HAP-1 (cell line): Measurements from ENCODE around the gene AHDC1.

Experiments
- DNase-seq, 2 experiments: peaks; one replicate each; pipeline ENCODE4 v3.0.0-alpha.2; 2016 to 2020; ENCODE audit warnings: low spot score in 2 of 2
- H3K27me3 ChIP-seq: fragments of 250-450 bp; sonication (Bioruptor Pico); 2 replicates; pipeline ENCODE4 v1.5.1; 2020; ENCODE audit warnings: low read depth, mild to moderate bottlenecking, moderate library complexity
- H3K36me3 ChIP-seq: fragments of 250-450 bp; sonication (Bioruptor Pico); replicated peaks from 2 replicates; pipeline ENCODE4 v1.5.1; 2020; ENCODE audit warnings: mild to moderate bottlenecking
- H3K4me1 ChIP-seq: fragments of 250-450 bp; sonication (Bioruptor Pico); 2 replicates; pipeline ENCODE4 v1.5.1; 2020; ENCODE audit warnings: mild to moderate bottlenecking
- H3K4me3 ChIP-seq: fragments of 250-450 bp; sonication (Bioruptor Pico); 2 replicates; pipeline ENCODE4 v1.5.1; 2020; ENCODE audit warnings: mild to moderate bottlenecking, moderate library complexity
- H3K9me3 ChIP-seq: fragments of 250-450 bp; sonication (Bioruptor Pico); 2 replicates; pipeline ENCODE4 v1.5.1; 2020; ENCODE audit warnings: mild to moderate bottlenecking, moderate library complexity
- in situ Hi-C: fragments of 300-500 bp; cut with MboI; formaldehyde crosslinking; loops from 3 replicates; pipeline ENCODE4 v1.14.3; 2020; ENCODE audit warnings: low sequenced_read_pairs, inconsistent platforms, mixed read lengths

AHDC1 gene, protein sequence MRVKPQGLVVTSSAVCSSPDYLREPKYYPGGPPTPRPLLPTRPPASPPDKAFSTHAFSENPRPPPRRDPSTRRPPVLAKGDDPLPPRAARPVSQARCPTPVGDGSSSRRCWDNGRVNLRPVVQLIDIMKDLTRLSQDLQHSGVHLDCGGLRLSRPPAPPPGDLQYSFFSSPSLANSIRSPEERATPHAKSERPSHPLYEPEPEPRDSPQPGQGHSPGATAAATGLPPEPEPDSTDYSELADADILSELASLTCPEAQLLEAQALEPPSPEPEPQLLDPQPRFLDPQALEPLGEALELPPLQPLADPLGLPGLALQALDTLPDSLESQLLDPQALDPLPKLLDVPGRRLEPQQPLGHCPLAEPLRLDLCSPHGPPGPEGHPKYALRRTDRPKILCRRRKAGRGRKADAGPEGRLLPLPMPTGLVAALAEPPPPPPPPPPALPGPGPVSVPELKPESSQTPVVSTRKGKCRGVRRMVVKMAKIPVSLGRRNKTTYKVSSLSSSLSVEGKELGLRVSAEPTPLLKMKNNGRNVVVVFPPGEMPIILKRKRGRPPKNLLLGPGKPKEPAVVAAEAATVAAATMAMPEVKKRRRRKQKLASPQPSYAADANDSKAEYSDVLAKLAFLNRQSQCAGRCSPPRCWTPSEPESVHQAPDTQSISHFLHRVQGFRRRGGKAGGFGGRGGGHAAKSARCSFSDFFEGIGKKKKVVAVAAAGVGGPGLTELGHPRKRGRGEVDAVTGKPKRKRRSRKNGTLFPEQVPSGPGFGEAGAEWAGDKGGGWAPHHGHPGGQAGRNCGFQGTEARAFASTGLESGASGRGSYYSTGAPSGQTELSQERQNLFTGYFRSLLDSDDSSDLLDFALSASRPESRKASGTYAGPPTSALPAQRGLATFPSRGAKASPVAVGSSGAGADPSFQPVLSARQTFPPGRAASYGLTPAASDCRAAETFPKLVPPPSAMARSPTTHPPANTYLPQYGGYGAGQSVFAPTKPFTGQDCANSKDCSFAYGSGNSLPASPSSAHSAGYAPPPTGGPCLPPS (N-terminal part only)

GRCh38 chr1:27603681-27604578 is at the start of gene AHDC1:
Gene AHDC1 (minus strand): TSS chr1:27604144. CDS start chr1:27552115, 52,029 bp downstream.
- Histone ChIP-seq H3K27me3 (no peaks in the 10 kb centered on the region), H3K9me3 (no peaks in the 10 kb centered on the region), H3K4me3 (peak within 1 kb of the TSS; percentile 67), H3K4me1 (no peaks in the 10 kb centered on the region), H3K36me3 (no peaks in the 10 kb centered on the region)
- peak; percentile 84 to 96 for DNase-seq
- in situ Hi-C loops, result no loop called here

GRCh38 chr1:27652111-27652864 is 48.3 kb upstream of the AHDC1 start:
- Histone ChIP-seq H3K4me3 (no peak overlapping the region), H3K9me3 (no peaks in the 10 kb centered on the region), H3K4me1 (no peaks in the 10 kb centered on the region), H3K36me3 (no peaks in the 10 kb centered on the region), H3K27me3 (no peaks in the 10 kb centered on the region)
- no peak for DNase-seq
- in situ Hi-C loops, result no loop called here

GRCh38 chr1:27650539-27651175 is 46.7 kb upstream of the AHDC1 start:
- Histone ChIP-seq H3K4me1 (no peaks in the 10 kb centered on the region), H3K36me3 (no peaks in the 10 kb centered on the region), H3K27me3 (no peaks in the 10 kb centered on the region), H3K9me3 (no peaks in the 10 kb centered on the region), H3K4me3 (no peak overlapping the region)
- DNase-seq, result no peak
- in situ Hi-C loops, result no loop called here

DNA sequence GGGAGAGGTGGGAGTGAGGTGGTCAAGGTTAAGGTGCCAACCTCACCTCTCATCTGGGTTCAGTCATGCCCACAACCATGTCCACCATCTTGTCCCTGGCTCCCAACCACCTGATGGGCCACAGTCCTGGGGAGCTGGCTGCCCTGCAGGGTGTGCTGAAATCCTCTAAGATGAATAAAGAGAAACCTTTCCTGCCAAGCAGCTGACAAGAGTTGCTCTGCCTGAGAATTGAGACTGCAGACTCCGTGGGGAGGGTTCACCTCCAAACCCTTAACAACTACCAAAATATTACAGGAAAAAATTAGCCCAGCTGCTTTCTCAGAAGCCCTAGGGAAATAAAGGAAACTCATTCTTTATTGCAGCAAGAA is 46.2 kb upstream of the AHDC1 start:
- no peaks in the 10 kb centered on the region for H3K27me3 ChIP-seq
- in situ Hi-C loops, result no loop called here
- no peak for DNase-seq
- no peaks in the 10 kb centered on the region for H3K36me3 ChIP-seq
- H3K9me3 ChIP-seq, result no peaks in the 10 kb centered on the region
- no peak overlapping the region for H3K4me3 ChIP-seq
- H3K4me1 ChIP-seq, result no peaks in the 10 kb centered on the region

DNA sequence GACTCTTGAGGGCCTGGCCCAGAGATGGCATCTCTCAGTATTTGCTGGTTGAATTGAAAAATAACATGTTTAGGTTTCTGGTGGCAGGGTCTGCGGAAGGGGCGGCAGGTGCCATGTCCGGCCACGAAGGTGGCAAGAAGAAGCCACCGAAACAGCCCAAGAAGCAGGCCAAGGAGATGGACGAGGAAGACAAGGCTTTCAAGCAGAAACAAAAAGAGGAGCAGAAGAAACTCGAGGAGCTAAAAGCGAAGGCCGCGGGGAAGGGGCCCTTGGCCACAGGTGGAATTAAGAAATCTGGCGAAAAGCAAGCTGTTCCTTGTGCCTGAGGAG is 45.3 kb upstream of the AHDC1 start:
- no peaks in the 10 kb centered on the region for H3K4me1 ChIP-seq
- H3K27me3 ChIP-seq, result no peaks in the 10 kb centered on the region
- DNase-seq, result no peak
- in situ Hi-C loops, result no loop called here
- H3K36me3 ChIP-seq, result no peaks in the 10 kb centered on the region
- H3K9me3 ChIP-seq, result no peaks in the 10 kb centered on the region
- no peak overlapping the region for H3K4me3 ChIP-seq

DNA sequence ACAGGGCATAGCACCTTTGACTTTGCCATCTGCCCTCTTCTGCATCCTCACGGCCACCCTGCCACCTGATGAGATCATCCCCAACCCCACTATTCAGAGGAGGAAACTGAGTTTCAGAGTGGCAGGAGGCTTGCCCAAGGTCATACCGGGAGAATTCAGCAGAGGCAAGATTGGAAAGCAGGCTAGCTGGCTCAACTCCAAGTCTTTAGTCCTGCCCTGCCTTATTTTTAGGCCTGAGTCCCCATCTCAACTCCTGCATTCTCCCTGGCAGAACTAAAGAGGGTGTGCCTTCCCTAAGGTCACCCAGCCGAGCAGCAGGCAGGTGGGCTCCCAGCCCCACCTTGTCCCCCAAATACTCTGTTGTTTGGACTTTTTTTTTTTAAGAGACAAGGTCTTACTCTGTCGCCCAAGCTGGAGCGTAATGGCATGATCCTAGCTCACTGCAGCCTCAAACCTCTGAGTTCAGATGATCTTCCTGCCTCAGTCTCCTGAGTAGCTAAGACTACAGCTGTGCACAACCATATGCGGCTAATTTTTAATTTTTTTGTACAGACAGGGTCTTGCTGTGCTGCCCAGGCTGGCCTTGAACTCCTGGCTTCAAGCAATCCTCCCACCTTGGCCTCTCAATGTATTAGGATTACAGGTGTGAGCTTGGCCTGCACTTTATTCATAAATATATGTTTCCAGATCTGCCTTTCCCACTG is 44.8 kb upstream of the AHDC1 start:
- no peak overlapping the region for H3K4me3 ChIP-seq
- H3K27me3 ChIP-seq, result no peaks in the 10 kb centered on the region
- no peak for DNase-seq
- no peaks in the 10 kb centered on the region; the same call in 1 of the 2 replicates for H3K4me1 ChIP-seq
- no peaks in the 10 kb centered on the region for H3K9me3 ChIP-seq
- in situ Hi-C loops, result no loop called here
- H3K36me3 ChIP-seq, result no peaks in the 10 kb centered on the region

DNA sequence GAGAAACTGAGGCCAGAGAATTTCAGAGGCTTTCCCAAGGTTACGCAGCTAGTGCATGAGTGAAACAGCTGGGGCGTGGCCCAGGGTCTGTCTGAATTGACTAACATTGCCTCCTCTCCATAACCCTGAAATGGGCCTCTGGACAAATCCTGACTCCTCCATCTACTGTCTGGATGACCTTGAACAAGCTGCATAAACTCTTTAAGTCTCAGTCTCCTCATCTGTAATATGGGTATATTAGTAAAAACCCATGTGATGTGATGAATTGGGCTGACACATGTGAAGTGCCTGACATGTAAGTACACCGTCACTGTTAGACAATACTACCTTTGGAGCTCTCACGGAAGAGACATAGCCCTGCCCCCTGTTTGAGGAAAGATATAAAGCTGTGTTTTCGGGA is 43.4 kb upstream of the AHDC1 start:
- no peak for DNase-seq
- no peaks in the 10 kb centered on the region for H3K36me3 ChIP-seq

GRCh38 chr1:27646676-27647075 is 42.7 kb upstream of the AHDC1 start:
- H3K36me3 ChIP-seq, result no peaks in the 10 kb centered on the region
- DNase-seq, result no peak
- no peaks in the 10 kb centered on the region; the same call in 1 of the 2 replicates for H3K4me1 ChIP-seq
- no peak overlapping the region for H3K4me3 ChIP-seq
- H3K27me3 ChIP-seq, result no peaks in the 10 kb centered on the region
- in situ Hi-C loops, result no loop called here
- no peaks in the 10 kb centered on the region for H3K9me3 ChIP-seq

More for the DNA sequence above, 43.4 kb upstream of the AHDC1 start:
- Histone ChIP-seq H3K4me1 (no peaks in the 10 kb centered on the region; the same call in 1 of the 2 replicates), H3K27me3 (no peaks in the 10 kb centered on the region), H3K9me3 (no peaks in the 10 kb centered on the region), H3K4me3 (no peak overlapping the region)
- in situ Hi-C loops, result no loop called here

DNA sequence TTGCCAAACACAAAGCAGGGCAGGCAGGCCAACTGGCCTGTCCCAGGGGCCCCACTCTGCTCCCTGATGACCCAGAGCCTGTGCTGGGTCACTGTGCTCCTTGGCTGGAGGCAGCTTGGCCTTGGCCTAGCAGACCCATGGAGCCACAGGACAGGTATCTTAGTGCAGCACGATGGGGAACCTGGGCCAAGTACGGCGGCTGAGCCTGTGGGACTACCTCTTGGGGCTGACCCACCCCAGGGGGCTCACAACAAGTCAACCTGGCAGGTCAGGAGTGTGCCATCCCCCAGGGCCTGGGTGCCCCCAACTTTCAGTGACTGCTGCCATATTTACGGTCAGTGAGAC is 41.1 kb upstream of the AHDC1 start:
- Histone ChIP-seq H3K36me3 (no peaks in the 10 kb centered on the region), H3K4me1 (no peaks in the 10 kb centered on the region; the same call in 1 of the 2 replicates), H3K4me3 (no peak overlapping the region), H3K9me3 (no peaks in the 10 kb centered on the region), H3K27me3 (no peaks in the 10 kb centered on the region)
- DNase-seq, result no peak
- in situ Hi-C loops, result no loop called here

DNA sequence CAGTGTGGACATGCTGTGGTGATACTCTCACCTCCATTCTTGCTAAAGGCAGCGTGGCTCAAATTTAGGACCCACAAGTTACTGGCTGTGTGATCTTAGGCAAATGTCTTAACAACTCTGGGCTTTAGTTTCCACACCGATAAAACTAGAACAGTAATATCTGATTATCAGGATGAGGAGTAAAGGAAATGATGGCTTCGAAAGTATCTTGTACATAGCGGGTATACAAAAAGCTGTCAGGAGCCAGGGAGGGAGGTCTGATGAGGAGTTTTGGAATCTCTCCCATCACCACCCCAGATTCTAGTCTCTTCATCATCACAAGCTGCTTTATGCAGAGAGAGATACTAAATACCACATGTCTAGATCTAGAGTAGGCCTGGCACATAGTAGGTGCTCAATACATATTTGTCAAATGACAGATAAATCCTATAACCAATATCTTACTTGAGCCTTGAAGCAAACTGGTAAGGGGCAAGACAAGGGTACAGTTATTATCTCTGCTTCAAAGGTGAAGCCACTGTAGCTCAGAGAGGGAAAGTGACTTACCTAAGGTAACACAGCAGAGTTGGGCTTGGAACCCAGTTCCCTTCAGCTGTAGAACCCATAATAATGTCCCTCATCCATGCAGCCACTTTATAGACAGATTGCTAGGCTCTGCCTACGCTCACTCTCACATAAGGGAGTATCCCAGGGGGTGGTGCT is 40.6 kb upstream of the AHDC1 start:
- in situ Hi-C loops, result no loop called here

GRCh38 chr1:27643600-27644368 is 39.8 kb upstream of the AHDC1 start:
- peak in 1 of 2 experiments; percentile 77 for DNase-seq
- in situ Hi-C loops, result no loop called here
- Histone ChIP-seq H3K9me3 (no peaks in the 10 kb centered on the region), H3K36me3 (no peaks in the 10 kb centered on the region), H3K4me1 (no peaks in the 10 kb centered on the region; the same call in 1 of the 2 replicates), H3K27me3 (no peaks in the 10 kb centered on the region), H3K4me3 (no peak overlapping the region)

More for the DNA sequence above, 40.6 kb upstream of the AHDC1 start:
- Histone ChIP-seq H3K9me3 (no peaks in the 10 kb centered on the region), H3K27me3 (no peaks in the 10 kb centered on the region), H3K4me1 (no peaks in the 10 kb centered on the region; the same call in 1 of the 2 replicates), H3K4me3 (no peak overlapping the region), H3K36me3 (no peaks in the 10 kb centered on the region)
- no peak for DNase-seq
